Measurements from ENCODE around the gene TRUB2. TPM values are rescaled to one million over a fixed set of nuclear protein-coding genes. Genes with fewer than 3 reads are reported as not detected.

TRUB2 gene
- total RNA-seq, 4 donors from 2014 or later = 9.1 to 10.3 (median 9.9) TPM

DNA sequence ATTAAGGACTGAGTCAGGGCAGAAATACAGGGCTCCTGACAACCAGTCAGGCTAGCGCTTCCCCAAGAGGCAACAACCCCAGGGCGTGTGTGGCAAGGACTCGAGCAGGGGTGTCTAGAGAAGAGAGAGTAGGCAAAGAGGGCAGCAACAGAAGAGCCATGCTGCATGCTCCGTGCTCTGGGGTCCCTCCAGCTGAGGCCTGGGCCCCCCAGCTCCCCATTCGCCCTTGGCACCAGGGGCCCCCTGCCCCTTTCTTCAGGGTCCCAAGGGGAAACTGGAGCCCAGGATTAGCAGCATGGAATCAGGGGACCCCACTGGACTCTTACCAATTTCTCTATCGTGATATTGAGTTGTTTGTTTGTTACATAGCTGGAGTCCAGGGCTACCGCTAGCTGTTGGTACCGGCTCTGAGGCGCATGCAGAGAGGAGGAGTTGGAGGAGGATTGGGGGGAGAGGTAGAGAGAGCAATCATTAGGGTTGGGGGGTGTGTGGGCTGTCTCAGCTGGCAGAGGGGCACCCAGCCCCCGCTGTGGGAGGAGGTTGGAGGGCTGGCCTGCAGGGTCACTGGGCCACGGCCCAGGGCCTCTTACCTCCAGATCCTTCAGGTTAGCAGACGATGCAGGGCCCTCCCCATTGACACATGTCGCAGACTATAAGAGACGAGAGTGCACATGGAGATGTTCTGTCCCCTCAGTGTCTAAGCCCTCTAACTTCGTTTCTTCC is 55.2 kb downstream of the TRUB2 start:
- ATAC-seq (ENCODE audit: low FRiP score) (no peak), DNase-seq (ENCODE audit: low spot score) (no peak)
- TF ChIP-seq, protein P1, sequence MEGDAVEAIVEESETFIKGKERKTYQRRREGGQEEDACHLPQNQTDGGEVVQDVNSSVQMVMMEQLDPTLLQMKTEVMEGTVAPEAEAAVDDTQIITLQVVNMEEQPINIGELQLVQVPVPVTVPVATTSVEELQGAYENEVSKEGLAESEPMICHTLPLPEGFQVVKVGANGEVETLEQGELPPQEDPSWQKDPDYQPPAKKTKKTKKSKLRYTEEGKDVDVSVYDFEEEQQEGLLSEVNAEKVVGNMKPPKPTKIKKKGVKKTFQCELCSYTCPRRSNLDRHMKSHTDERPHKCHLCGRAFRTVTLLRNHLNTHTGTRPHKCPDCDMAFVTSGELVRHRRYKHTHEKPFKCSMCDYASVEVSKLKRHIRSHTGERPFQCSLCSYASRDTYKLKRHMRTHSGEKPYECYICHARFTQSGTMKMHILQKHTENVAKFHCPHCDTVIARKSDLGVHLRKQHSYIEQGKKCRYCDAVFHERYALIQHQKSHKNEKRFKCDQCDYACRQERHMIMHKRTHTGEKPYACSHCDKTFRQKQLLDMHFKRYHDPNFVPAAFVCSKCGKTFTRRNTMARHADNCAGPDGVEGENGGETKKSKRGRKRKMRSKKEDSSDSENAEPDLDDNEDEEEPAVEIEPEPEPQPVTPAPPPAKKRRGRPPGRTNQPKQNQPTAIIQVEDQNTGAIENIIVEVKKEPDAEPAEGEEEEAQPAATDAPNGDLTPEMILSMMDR (IDR thresholded peaks at IDR 0.05) = no peak

DNA sequence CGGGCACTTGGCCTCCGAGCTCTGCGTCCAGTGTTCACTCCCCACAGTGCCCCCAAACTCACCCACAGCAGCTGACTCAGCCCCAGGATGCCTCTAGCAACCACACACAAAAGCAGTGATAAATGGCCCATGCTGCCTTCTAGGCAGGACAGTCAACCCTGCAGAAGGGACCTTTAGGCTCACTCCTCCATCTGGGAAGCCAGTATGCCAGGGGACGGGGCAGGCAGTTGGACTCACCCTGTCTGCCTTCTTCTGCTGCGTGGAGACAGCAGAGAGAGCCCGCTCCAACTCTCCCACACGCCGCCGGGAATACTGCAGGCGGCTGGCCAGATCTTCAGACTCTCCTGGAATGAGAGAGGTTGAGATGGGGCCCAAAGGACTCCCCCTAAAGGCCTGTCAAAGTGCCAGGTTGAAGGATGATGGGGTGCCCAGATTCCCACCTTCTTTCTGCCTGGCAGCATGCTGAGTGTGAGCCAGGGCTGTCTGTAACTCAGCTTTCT is 56.8 kb downstream of the TRUB2 start:
- DNase-seq (ENCODE audit: low spot score) = no peak
- TF ChIP-seq, protein P1 (IDR thresholded peaks at IDR 0.05) = no peak
- ATAC-seq (ENCODE audit: low FRiP score) = peak; percentile 53

DNA sequence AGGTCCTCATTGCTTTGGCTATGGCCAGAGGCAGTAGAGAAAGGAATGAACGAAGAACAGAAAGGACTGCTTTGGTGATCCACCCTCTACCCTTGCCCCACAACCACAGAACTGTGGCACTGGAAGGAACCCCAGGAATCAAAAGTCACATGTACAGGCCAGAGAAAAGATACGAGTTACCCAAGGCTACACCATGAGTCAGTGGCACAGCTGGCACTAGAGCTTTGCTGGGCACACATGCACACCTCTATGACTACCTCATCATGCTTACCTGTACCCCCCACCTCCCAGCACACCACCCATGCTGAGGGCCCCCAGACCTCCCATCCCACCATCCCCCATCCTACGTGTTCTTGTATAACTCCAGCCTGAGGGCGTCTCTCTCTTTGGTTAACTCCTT is 59.6 kb downstream of the TRUB2 start:
- ATAC-seq (ENCODE audit: low FRiP score) (no peak), DNase-seq (ENCODE audit: low spot score) (no peak)
- TF ChIP-seq, protein P1 (IDR thresholded peaks at IDR 0.05) = no peak

DNA sequence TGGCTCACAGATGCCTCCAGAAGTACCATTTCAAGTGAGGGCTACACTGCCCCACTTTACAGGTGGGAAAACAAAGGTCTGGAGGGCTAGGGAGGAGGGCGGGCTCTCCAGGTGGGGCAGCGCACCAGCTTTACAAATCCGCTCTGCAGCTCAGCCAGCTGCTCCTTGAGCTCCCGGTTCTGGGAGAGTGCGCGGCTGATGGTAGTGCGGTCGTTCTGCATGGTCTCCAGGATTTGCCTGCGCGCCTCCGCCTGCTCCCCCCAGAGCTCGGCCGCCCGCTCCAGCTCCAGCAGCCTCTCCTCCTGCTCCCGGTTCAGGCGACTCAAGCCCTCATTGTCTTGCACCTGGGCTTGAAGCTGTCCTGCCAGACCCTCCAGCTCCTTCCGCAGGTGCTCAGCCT is 61.9 kb downstream of the TRUB2 start:
- ATAC-seq (ENCODE audit: low FRiP score) = no peak
- DNase-seq (ENCODE audit: low spot score) = no peak
- TF ChIP-seq, protein P1 (IDR thresholded peaks at IDR 0.05) = no peak

DNA sequence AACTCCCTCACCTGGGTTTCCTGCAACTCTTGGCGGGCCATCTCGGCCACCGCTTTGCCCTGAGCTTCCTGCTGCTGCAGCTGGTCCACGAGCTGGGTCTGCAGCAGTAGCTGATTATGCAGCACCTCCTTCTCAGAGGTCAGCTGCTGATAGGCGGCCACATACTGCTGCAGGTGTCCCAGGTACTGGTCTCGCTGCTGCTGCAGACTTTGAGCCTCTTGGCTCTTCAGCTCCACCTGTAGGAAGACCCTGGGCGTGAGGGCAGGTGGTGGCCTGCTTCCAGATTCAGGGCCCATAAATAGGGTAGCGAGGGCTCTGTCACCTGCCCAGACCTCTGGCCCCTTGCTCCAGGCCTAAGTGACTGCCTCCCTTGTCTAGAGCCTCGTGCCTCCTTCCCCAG is 63.1 kb downstream of the TRUB2 start:
- DNase-seq (ENCODE audit: low spot score) (no peak), ATAC-seq (ENCODE audit: low FRiP score) (no peak)
- TF ChIP-seq, protein P1 (IDR thresholded peaks at IDR 0.05) = no peak

DNA sequence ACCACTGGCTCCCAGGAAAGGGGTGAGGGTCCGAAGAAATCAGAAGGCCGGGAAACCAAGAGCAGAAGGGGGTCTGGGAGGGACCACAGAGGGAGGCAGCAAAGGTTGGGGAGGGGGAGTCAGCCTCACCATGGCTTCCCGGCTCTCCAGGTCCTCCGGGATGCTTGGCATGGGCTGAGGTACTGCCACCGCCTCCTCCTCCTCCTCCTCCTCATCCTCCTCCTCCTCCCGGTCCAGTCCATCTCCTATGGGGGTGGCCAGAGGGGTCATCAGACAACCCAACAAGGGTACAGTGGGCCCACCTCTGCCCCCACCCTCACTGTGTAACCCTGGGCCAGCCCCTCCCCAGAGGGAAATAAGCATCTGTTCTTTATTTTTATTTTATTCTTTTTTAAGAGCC is 63.9 kb downstream of the TRUB2 start:
- ATAC-seq (ENCODE audit: low FRiP score) (no peak), DNase-seq (ENCODE audit: low spot score) (no peak)
- TF ChIP-seq, protein P1 (IDR thresholded peaks at IDR 0.05) = no peak

DNA sequence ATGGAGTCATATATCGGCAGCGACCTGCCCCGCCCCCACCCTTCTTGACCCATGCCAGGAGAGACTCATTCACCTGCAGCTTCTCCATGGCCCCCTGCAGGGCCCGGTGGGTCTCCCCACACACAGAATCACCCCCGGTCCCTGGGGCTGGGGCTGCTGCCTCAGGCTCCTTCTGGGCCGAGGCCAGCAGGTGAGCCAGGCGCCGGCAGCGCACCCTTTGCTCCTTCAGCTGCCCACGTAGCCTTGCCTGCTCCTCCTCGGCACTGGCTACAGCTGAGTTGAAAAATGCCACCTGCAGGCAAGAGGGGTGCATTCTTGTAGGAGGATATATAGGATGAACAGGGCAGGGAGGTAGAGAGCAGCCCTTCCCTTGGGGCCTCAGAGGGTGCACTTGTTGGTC is 64.3 kb downstream of the TRUB2 start:
- ATAC-seq (ENCODE audit: low FRiP score) = no peak
- DNase-seq (ENCODE audit: low spot score) = no peak
- TF ChIP-seq, protein P1 (IDR thresholded peaks at IDR 0.05) = no peak

Data from omental fat pad (tissue), 4 donors.